Measurements from ENCODE around the gene FXYD6.

Gene FXYD6

DNA sequence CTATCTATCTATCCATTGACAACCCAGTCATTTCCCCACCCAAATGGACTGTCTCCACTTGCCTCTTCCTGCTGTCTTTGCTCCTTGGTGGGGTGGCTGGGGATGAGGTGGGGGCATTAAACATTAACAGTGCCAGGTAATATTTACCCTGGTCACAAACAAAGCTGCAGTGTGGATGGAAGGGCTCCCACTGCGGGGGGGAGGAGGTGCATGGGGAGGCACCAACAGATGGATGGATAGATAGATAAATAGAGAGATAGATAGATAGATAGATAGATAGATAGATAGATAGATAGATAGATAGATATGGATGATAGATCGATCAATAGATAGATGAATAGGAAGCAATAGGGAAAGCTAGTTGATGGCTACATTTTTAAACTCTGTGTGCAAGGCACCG is 49.6 kb downstream of the FXYD6 start:
- Histone ChIP-seq H3K9ac (ENCODE audit: low read depth, low read length) (no peak overlapping the region), H3K27ac (ENCODE audit: low read depth, low read length) (no peak overlapping the region), H3K4me1 (ENCODE audit: control insufficient read depth, insufficient read depth, low read length) (peaks cover 12% of the 10 kb centered on the region), H3K36me3 (ENCODE audit: control insufficient read depth, insufficient read depth, low read length) (no peaks in the 10 kb centered on the region), H3K9me3 (ENCODE audit: control insufficient read depth, insufficient read depth, low read length) (no peaks in the 10 kb centered on the region), H3K27me3 (ENCODE audit: control insufficient read depth, insufficient read depth, low read length) (no peaks in the 10 kb centered on the region), H3K4me3 (ENCODE audit: low read depth, low read length) (no peak overlapping the region)

DNA sequence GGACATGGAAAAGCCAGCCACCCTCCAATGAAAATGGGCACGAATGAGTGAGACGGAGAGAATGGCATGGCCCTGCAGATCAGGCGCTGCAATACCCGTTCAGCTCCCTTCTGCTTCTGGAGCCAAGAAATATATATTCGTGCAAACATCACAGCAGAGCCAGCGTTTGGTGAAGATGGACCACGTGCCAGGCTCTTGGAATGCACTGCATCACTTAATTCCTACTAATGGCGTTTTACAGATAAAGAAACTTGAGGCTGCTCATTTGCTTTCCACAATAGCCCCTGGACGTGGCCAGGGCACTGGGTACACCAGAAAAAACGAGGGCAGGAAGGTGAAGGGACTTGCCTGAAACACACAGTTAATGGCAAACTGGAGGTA is 50.3 kb downstream of the FXYD6 start:
- no peak overlapping the region for H3K27ac ChIP-seq (ENCODE audit: low read depth, low read length)

DNA sequence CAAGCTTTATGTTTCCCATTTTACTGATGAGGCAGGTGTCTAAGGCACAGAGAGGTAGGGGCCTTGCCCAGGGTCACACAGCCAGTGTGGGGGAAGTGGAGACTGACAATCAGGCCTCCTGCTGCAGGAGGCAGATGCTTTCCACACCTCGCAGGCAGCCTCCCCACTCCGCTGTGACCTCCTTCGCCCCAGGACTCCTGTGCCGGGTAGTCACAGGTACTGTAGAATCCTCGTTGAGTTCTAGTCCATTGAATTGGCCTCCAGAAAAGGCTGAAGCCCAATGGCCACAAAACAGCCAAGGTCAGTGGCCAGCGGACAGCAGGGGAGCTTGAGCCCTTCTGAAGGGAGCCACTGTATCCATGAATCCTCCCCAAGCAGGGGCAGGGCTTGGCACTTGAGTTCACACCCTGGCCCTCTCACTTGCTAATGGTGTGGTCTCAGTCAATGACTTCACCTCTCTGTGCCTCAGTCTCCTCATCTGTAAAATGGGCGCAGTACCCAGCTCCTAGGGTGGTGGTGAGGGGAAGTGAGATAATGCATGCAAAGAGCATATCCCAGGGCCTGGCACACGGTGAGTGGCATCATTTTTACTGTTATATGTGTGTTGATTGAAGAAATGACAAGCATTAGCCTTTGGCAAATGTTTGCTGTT is 50.8 kb downstream of the FXYD6 start:
- H3K9me3 ChIP-seq (ENCODE audit: control insufficient read depth, insufficient read depth, low read length), result no peaks in the 10 kb centered on the region
- H3K9ac ChIP-seq (ENCODE audit: low read depth, low read length), result no peak overlapping the region
- H3K27ac ChIP-seq (ENCODE audit: low read depth, low read length), result no peak overlapping the region
- H3K36me3 ChIP-seq (ENCODE audit: control insufficient read depth, insufficient read depth, low read length), result no peaks in the 10 kb centered on the region
- no peak overlapping the region for H3K4me3 ChIP-seq (ENCODE audit: low read depth, low read length)
- H3K4me1 ChIP-seq (ENCODE audit: control insufficient read depth, insufficient read depth, low read length), result peaks cover 12% of the 10 kb centered on the region
- H3K27me3 ChIP-seq (ENCODE audit: control insufficient read depth, insufficient read depth, low read length), result no peaks in the 10 kb centered on the region

More for the DNA sequence above, 50.3 kb downstream of the FXYD6 start:
- no peak overlapping the region for H3K4me3 ChIP-seq (ENCODE audit: low read depth, low read length)
- H3K9ac ChIP-seq (ENCODE audit: low read depth, low read length), result no peak overlapping the region
- no peaks in the 10 kb centered on the region for H3K36me3 ChIP-seq (ENCODE audit: control insufficient read depth, insufficient read depth, low read length)
- H3K27me3 ChIP-seq (ENCODE audit: control insufficient read depth, insufficient read depth, low read length), result no peaks in the 10 kb centered on the region
- H3K4me1 ChIP-seq (ENCODE audit: control insufficient read depth, insufficient read depth, low read length), result peaks cover 12% of the 10 kb centered on the region
- no peaks in the 10 kb centered on the region for H3K9me3 ChIP-seq (ENCODE audit: control insufficient read depth, insufficient read depth, low read length)

DNA sequence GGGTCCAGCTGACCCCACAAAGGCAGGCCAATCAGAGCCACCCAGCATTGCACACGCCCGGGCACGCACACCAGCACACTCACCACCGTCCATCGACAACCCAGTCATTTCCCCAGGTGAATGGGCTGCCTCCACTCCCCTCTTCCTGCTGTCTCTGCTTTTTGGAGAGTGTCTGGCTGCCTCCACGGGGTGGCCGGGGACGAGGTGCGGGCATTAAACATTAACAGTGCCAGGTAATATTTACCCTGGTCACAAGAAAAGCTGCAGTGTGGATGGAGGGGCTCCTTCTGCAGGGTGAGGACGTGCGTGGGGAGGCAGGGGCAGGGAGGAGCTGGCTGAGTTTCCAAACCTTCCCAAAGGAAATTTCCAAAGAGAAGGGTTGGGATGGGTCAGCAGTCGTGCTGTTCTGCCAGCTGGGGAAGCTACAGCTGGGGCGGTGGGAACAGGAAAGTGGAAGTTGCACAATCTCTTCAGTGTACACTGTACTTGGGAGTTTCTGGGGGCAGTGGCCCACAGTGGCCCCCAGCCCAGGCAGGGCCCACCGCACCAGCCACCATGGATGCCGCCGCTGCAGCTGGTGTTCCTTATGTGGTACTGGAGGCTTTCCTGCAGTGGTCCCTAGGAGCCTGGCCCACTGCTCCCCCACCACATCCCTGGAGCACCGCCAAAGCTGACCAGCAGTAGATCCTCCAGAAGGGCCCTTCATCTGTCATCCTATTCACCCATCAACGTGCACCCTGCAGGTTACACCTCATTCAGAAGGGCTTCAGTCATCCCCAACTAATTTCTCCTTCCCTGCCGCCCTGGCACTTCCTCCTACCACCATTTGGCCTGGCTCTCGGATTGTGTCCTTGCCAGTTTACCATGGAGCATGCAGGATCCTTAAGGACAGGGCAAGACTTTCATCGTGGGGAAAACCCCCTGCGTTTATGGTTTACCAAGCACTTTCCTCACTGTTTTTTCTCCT is 51.6 kb downstream of the FXYD6 start, which contains the start of gene FXYD2:
FXYD2 (minus strand) TSS at position 174 of the 967 bp plus-strand sequence; CDS start at position 108, 66 bp downstream.
- H3K9me3 ChIP-seq (ENCODE audit: control insufficient read depth, insufficient read depth, low read length), result no peaks in the 10 kb centered on the region
- no peaks in the 10 kb centered on the region for H3K27me3 ChIP-seq (ENCODE audit: control insufficient read depth, insufficient read depth, low read length)

DNA sequence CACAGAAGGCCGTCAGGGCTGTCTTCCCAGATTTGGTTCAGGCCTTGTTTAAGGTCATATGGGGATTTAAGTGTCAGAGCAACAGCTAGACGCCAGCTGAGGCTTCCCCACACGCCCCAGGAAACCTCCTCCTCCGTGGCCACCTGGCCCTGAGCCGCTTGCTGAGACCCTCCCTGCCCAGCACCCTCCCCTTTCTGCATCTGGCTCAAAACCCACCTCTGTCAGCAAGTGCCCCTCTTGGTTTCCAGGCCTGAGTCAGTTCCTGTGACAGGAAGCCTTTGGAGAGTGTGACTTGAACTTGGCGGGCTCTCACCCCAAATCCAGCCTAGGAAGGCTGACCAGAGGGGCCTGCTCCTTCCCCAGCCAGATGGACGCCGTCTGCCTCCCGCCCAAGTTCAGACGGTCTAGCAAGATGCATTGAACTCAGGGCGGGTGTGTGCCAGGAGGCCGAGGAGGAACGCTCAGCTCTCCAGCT is 52.5 kb downstream of the FXYD6 start:
- Histone ChIP-seq H3K9me3 (ENCODE audit: control insufficient read depth, insufficient read depth, low read length) (no peaks in the 10 kb centered on the region), H3K9ac (ENCODE audit: low read depth, low read length) (no peak overlapping the region), H3K27me3 (ENCODE audit: control insufficient read depth, insufficient read depth, low read length) (no peaks in the 10 kb centered on the region), H3K4me3 (ENCODE audit: low read depth, low read length) (no peak overlapping the region), H3K36me3 (ENCODE audit: control insufficient read depth, insufficient read depth, low read length) (no peaks in the 10 kb centered on the region), H3K4me1 (ENCODE audit: control insufficient read depth, insufficient read depth, low read length) (peaks cover 17% of the 10 kb centered on the region), H3K27ac (ENCODE audit: low read depth, low read length) (no peak overlapping the region)

More for the DNA sequence above, 51.6 kb downstream of the FXYD6 start, which contains the start of gene FXYD2:
- H3K27ac ChIP-seq (ENCODE audit: low read depth, low read length), result no peak within 1 kb of the TSS
- H3K9ac ChIP-seq (ENCODE audit: low read depth, low read length), result no peak within 1 kb of the TSS
- H3K36me3 ChIP-seq (ENCODE audit: control insufficient read depth, insufficient read depth, low read length), result no peaks in the 10 kb centered on the region
- H3K4me3 ChIP-seq (ENCODE audit: low read depth, low read length), result no peak within 1 kb of the TSS
- H3K4me1 ChIP-seq (ENCODE audit: control insufficient read depth, insufficient read depth, low read length), result peaks cover 17% of the 10 kb centered on the region

DNA sequence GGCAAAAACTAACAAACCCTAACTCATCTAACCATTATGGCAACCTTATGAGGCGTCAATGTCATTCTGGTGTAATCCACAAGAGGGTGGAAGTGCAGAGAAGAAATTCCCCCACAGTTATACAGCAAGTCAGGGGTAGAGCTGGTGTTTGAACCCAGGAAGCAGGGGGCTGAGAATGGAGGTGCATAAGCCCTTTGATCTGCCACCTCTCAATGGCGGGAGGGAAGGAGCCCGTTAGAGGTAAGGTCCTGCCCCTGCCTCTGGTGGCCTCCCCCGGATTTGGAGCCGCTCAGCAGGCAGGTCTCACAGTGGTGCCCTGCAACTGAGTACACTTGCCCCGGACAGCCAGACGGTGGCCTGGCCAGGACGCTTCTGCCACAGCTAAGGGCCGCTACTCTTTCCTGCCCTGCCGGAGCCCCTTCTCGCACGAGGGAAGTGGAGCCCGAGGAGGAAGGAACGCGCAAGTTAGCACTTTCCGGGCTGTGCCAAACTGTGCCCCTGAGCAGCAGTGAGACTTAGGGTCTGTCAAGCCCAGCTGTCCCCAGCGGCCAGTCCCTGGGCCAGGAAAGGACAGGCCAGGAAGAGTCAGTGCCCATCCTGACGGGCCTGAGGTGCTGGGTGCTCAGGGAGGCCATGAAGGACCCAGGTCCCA is 53.0 kb downstream of the FXYD6 start:
- Histone ChIP-seq H3K9me3 (ENCODE audit: control insufficient read depth, insufficient read depth, low read length) (no peaks in the 10 kb centered on the region), H3K4me1 (ENCODE audit: control insufficient read depth, insufficient read depth, low read length) (peaks cover 17% of the 10 kb centered on the region), H3K27ac (ENCODE audit: low read depth, low read length) (no peak overlapping the region), H3K27me3 (ENCODE audit: control insufficient read depth, insufficient read depth, low read length) (no peaks in the 10 kb centered on the region), H3K36me3 (ENCODE audit: control insufficient read depth, insufficient read depth, low read length) (no peaks in the 10 kb centered on the region), H3K4me3 (ENCODE audit: low read depth, low read length) (no peak overlapping the region), H3K9ac (ENCODE audit: low read depth, low read length) (no peak overlapping the region)

DNA sequence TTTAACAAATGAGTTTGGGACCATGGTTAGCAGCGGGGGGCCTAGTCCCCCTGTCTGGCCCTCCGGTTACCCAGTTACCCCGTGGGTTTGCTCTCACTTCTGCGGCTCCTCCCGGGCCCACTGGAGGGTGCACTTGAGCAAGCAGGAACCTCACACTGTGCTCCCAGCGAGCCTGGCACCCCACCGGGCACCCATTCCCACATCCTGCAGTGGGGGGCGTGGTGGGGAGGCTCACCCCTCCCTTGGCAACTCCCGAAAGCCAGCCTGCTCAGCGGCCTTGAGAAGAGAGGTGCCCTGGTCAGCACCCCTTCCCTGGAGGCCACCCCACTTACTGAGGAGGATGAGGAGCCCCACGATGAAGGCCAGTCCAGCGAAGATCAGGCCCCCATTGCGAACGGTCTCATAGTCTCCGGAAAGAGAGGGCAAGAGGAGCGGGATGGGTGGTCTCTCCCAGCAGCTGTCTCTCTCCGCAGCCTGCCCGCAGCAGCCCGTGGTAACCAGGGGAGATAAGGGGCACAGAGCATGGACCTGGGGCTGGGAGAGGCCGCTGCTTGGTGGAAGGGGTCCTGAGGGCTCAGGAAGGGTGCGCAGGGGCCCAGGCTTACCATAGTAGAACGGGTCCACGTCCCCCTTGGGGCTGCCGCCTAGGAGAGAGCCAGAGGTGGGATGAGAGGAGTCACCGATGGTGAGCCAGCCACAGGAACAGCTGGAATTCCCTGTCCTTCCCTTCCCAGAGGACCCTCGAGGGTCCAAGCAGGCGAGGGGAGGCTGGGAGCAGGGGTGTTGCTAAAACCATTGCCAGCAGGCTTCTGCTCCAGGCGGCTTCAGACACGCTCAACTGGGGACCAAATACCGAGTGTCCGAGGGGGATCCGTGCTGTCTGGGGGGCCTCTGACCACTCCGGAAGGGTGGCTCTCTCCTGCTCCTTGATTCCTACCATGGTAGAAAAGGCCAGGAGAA is 54.1 kb downstream of the FXYD6 start:
- Histone ChIP-seq H3K27ac (ENCODE audit: low read depth, low read length) (no peak overlapping the region), H3K9ac (ENCODE audit: low read depth, low read length) (no peak overlapping the region), H3K27me3 (ENCODE audit: control insufficient read depth, insufficient read depth, low read length) (no peaks in the 10 kb centered on the region), H3K36me3 (ENCODE audit: control insufficient read depth, insufficient read depth, low read length) (no peaks in the 10 kb centered on the region), H3K4me1 (ENCODE audit: control insufficient read depth, insufficient read depth, low read length) (peaks cover 19% of the 10 kb centered on the region), H3K9me3 (ENCODE audit: control insufficient read depth, insufficient read depth, low read length) (no peaks in the 10 kb centered on the region), H3K4me3 (ENCODE audit: low read depth, low read length) (no peak overlapping the region)

DNA sequence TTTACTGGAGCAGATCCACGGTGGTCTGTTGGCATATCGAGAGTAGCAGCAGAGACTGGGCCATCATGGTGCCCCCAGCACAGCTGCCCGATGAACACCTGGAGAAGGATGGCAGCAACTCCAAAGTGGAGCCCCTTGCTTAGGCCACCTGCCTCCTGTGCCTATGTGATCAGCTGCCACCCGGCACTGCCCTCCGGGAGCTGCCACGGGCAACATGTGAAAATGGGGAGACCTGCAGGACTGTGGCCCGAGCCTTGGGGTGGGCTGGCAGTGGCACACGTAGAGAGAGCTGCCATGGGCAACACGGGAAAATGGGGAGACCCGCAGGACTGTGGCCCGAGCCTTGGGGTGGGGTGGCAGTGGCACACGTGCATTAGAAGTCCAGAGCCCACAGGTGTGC is 55.0 kb downstream of the FXYD6 start:
- Histone ChIP-seq H3K4me3 (ENCODE audit: low read depth, low read length) (no peak overlapping the region), H3K9me3 (ENCODE audit: control insufficient read depth, insufficient read depth, low read length) (no peaks in the 10 kb centered on the region), H3K9ac (ENCODE audit: low read depth, low read length) (no peak overlapping the region), H3K27ac (ENCODE audit: low read depth, low read length) (no peak overlapping the region), H3K27me3 (ENCODE audit: control insufficient read depth, insufficient read depth, low read length) (peaks cover 4% of the 10 kb centered on the region; the same call in 1 of the 2 replicates), H3K36me3 (ENCODE audit: control insufficient read depth, insufficient read depth, low read length) (no peaks in the 10 kb centered on the region), H3K4me1 (ENCODE audit: control insufficient read depth, insufficient read depth, low read length) (peaks cover 28% of the 10 kb centered on the region)

DNA sequence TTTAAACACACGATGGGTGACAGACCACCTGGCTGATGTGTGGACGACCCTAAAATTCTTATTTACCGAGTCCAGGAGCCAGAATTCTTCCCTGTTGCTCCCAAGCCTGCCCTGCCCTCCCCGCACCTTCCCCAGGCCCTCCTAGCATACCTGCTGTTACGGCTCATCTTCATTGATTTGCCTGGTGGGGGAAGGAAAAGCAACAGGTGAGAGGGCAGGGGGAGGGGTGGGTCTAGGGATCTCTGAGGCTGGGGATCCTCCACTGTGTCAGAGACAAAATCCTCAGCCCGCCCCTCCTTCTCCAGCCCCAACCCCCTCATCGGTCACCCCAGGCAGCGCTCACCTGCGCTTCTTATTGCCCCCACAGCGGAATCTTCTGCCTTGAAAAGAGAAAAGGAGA is 55.9 kb downstream of the FXYD6 start:
- no peak overlapping the region for H3K4me3 ChIP-seq (ENCODE audit: low read depth, low read length)
- no peaks in the 10 kb centered on the region for H3K9me3 ChIP-seq (ENCODE audit: control insufficient read depth, insufficient read depth, low read length)
- H3K27me3 ChIP-seq (ENCODE audit: control insufficient read depth, insufficient read depth, low read length), result peaks cover 4% of the 10 kb centered on the region; the same call in 1 of the 2 replicates
- H3K27ac ChIP-seq (ENCODE audit: low read depth, low read length), result no peak overlapping the region
- peaks cover 35% of the 10 kb centered on the region for H3K4me1 ChIP-seq (ENCODE audit: control insufficient read depth, insufficient read depth, low read length)
- H3K36me3 ChIP-seq (ENCODE audit: control insufficient read depth, insufficient read depth, low read length), result no peaks in the 10 kb centered on the region
- H3K9ac ChIP-seq (ENCODE audit: low read depth, low read length), result no peak overlapping the region

DNA sequence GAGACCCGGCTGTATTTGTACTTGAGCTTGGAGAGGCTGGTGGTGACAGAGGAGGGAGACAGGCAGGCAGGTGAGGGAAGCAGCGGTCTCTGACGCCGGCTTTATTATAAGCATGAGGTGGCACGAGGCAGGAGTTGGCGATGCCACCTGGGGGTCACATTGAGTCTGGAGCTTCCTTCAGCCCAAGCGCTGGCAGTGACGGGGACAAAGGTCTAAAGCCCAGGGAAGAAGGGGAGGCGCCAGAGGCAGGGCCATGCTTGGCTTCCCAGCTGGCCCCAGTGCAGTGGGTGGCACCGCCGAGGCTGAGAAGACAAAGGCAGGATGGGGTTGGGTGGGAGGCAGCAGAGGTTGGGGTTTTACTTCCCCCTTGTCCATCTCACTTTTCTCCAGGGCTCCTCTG is 56.4 kb downstream of the FXYD6 start:
- H3K27me3 ChIP-seq (ENCODE audit: control insufficient read depth, insufficient read depth, low read length), result peaks cover 4% of the 10 kb centered on the region; the same call in 1 of the 2 replicates
- no peak overlapping the region for H3K27ac ChIP-seq (ENCODE audit: low read depth, low read length)
- H3K9ac ChIP-seq (ENCODE audit: low read depth, low read length), result no peak overlapping the region
- H3K4me1 ChIP-seq (ENCODE audit: control insufficient read depth, insufficient read depth, low read length), result peaks cover 39% of the 10 kb centered on the region
- H3K36me3 ChIP-seq (ENCODE audit: control insufficient read depth, insufficient read depth, low read length), result no peaks in the 10 kb centered on the region
- no peak overlapping the region for H3K4me3 ChIP-seq (ENCODE audit: low read depth, low read length)
- no peaks in the 10 kb centered on the region for H3K9me3 ChIP-seq (ENCODE audit: control insufficient read depth, insufficient read depth, low read length)
